ENCODE data around the gene CYP2E1.
"Not testable (repeated sequence)": the region's sequence is repeated elsewhere in the genome, so short reads cannot be mapped to it uniquely, and the experiment has no call there.

CYP2E1 gene

GRCh38 chr10:133573460-133573859 is 46.3 kb downstream of the CYP2E1 start:
- not testable (repeated sequence) for DNase-seq

- not testable (repeated sequence) for DNase-seq
Observed at GRCh38 chr10:133577037-133577436, 49.9 kb downstream of the CYP2E1 start.
